CD14-positive monocyte (primary cell): Measurements from ENCODE around the gene CALML4. TPM values are rescaled to one million over a fixed set of nuclear protein-coding genes. Genes with fewer than 3 reads are reported as not detected.
A peak's percentile ranks its signal among the peaks of the same experiment; 100 is the strongest.

ENCODE experiments used
- DNase-seq, 3 donors: peaks; one replicate each; pipeline ENCODE4 v3.0.0-alpha.2; 2011 to 2022
- H2AFZ ChIP-seq: 2 replicates; pipeline ENCODE4 v1.6.0; 2012; ENCODE audit warnings: mild to moderate bottlenecking, low read depth, low read length, inconsistent platforms; ENCODE audit not compliant: insufficient read depth, poor library complexity, severe bottlenecking
- H3K27ac ChIP-seq, 2 donors: 1 replicate in 1 of 2; 2 replicates in 1 of 2; pipeline ENCODE4 v1.5.1; 2012 to 2013; ENCODE audit warnings: low read length in 2 of 2, control low read depth in 1 of 2, inconsistent platforms in 1 of 2, low read depth in 1 of 2, mild to moderate bottlenecking in 1 of 2
- H3K27me3 ChIP-seq, 2 donors: one replicate each; pipeline versions ENCODE4 v1.6.0 to v1.6.1; 2011 to 2013; ENCODE audit warnings: low read length in 2 of 2; ENCODE audit not compliant: control insufficient read depth in 2 of 2, insufficient read depth in 2 of 2
- H3K36me3 ChIP-seq, 2 donors: replicated peaks in 1 of 2; 1 replicate in 1 of 2; 2 replicates in 1 of 2; pipeline versions ENCODE4 v1.5.1 to v1.6.1; 2012 to 2013; ENCODE audit warnings: low read length in 2 of 2, control low read depth in 1 of 2, inconsistent platforms in 1 of 2, mild to moderate bottlenecking in 1 of 2; ENCODE audit not compliant: insufficient read depth in 2 of 2, control insufficient read depth in 1 of 2
- H3K4me1 ChIP-seq, 2 donors: 1 replicate in 1 of 2; 2 replicates in 1 of 2; pipeline versions ENCODE4 v1.5.1 to v1.6.1; 2012 to 2013; ENCODE audit warnings: low read length in 2 of 2, control low read depth in 1 of 2, inconsistent platforms in 1 of 2, mild to moderate bottlenecking in 1 of 2, moderate library complexity in 1 of 2; ENCODE audit not compliant: insufficient read depth in 2 of 2, control insufficient read depth in 1 of 2
- H3K4me2 ChIP-seq: replicated peaks from 2 replicates; pipeline ENCODE3; 2012; ENCODE audit warnings: low read length, moderate library complexity, mild to moderate bottlenecking; ENCODE audit not compliant: poor library complexity, severe bottlenecking; ENCODE audit errors: extremely low read depth
- H3K4me3 ChIP-seq, 3 experiments: fragments of 200-600 bp in 1 of 3; sonication (generic) in 1 of 3; replicated peaks in 1 of 3; 1 replicate in 2 of 3; 2 replicates in 1 of 3; pipeline ENCODE4 v1.5.1; 2011 to 2013; ENCODE audit warnings: low read length in 3 of 3, mild to moderate bottlenecking in 3 of 3, control low read depth in 2 of 3, low read depth in 2 of 3, inconsistent platforms in 1 of 3, moderate library complexity in 1 of 3
- H3K79me2 ChIP-seq: 2 replicates; pipeline ENCODE4 v1.6.0; 2012; ENCODE audit warnings: mild to moderate bottlenecking, control low read depth, inconsistent platforms, low read length, moderate library complexity; ENCODE audit not compliant: insufficient read depth
- H3K9ac ChIP-seq: 2 replicates; pipeline ENCODE4 v1.6.0; 2017; ENCODE audit warnings: low read length, mild to moderate bottlenecking; ENCODE audit not compliant: insufficient read depth, poor library complexity, severe bottlenecking
- H3K9me3 ChIP-seq, 2 donors: replicated peaks in 1 of 2; 1 replicate in 1 of 2; 2 replicates in 1 of 2; pipeline versions ENCODE4 v1.5.1 to v1.6.1; 2012 to 2013; ENCODE audit warnings: low read length in 2 of 2, control low read depth in 1 of 2; ENCODE audit not compliant: control insufficient read depth in 1 of 2, insufficient read depth in 1 of 2
- H4K20me1 ChIP-seq: 2 replicates; pipeline ENCODE4 v1.6.0; 2012; ENCODE audit warnings: mild to moderate bottlenecking, low read length, control low read depth, moderate library complexity; ENCODE audit not compliant: insufficient read depth
- H3K27ac Mint-ChIP-seq, 7 donors: one replicate each; pipeline ENCODE4 v1.8.0; 2020; ENCODE audit warnings: mild to moderate bottlenecking in 7 of 7, mixed read lengths in 7 of 7, moderate library complexity in 6 of 7, inconsistent platforms in 2 of 7
- H3K27me3 Mint-ChIP-seq, 3 donors: one replicate each; pipeline ENCODE4 v1.8.0; 2021 to 2022; ENCODE audit warnings: low read depth in 3 of 3, mild to moderate bottlenecking in 3 of 3, mixed read lengths in 3 of 3, moderate library complexity in 3 of 3, inconsistent platforms in 1 of 3
- H3K36me3 Mint-ChIP-seq, 2 donors: one replicate each; pipeline ENCODE4 v1.8.0; 2020; ENCODE audit warnings: mixed read lengths in 2 of 2, inconsistent platforms in 1 of 2, mild to moderate bottlenecking in 1 of 2
- H3K4me1 Mint-ChIP-seq: one replicate; pipeline ENCODE4 v1.8.0; 2020; ENCODE audit warnings: mild to moderate bottlenecking, mixed read lengths
- H3K4me3 Mint-ChIP-seq, 2 donors: one replicate each; pipeline ENCODE4 v1.8.0; 2020; ENCODE audit warnings: mild to moderate bottlenecking in 2 of 2, mixed read lengths in 2 of 2, moderate library complexity in 1 of 2
- H3K9me3 Mint-ChIP-seq, 7 donors: one replicate each; pipeline ENCODE4 v1.8.0; 2020 to 2022; ENCODE audit warnings: mixed read lengths in 7 of 7, mild to moderate bottlenecking in 6 of 7, moderate library complexity in 6 of 7, inconsistent platforms in 2 of 7
- CTCF ChIP-seq: fragments of 200-600 bp; IDR thresholded peaks from one replicate; pipeline ENCODE4 v1.8.0; 2022; ENCODE audit warnings: antibody characterized with exemption, mild to moderate bottlenecking
- WGBS: methylation state at CpG from one replicate; pipeline ENCODE4 v1.1.5; 2013; ENCODE audit warnings: missing lambda C conversion rate; ENCODE audit not compliant: insufficient coverage; 5-methylcytosine and 5-hydroxymethylcytosine counted together
- intact Hi-C, 2 donors: fragments of 100-400 bp; cut with micrococcal nuclease; formaldehyde crosslinking; loops; one replicate each; pipeline versions ENCODE4 v1.15.0 to v1.15.1; 2023
- polyA plus RNA-seq, 3 donors: library from polyadenylated mRNA; depleted of rRNA in 1 of 3; unstranded in 2 of 3; stranded (reverse) in 1 of 3; fragments of 300-500 nt in 2 of 3; fragments of >200 nt in 1 of 3; fragmentation: Illumina TruSeq in 2 of 3; gene quantifications; 1 replicate in 2 of 3; 2 replicates in 1 of 3; pipeline ENCODE4 v1.2.3, GENCODE V29; 2012 to 2021

Gene CALML4
- polyA plus RNA-seq, 3 donors = 24.3 to 44.5 (median 38.8) TPM

- no peaks in the 10 kb centered on the region for H3K27me3 ChIP-seq
- H3K79me2 ChIP-seq = peaks cover 59% of the 10 kb centered on the region
- no peak overlapping the region for H3K4me3 Mint-ChIP-seq
- peaks cover 10% of the 10 kb centered on the region for H3K4me1 Mint-ChIP-seq
- H3K36me3 Mint-ChIP-seq = peaks cover 53 to 62% of the 10 kb centered on the region in 2 donors
- no peak overlapping the region for H3K9ac ChIP-seq
- no peak overlapping the region for H3K4me2 ChIP-seq
- H4K20me1 ChIP-seq = peaks cover 98% of the 10 kb centered on the region
- intact Hi-C loops = no loop called here
- no peak for TF ChIP-seq CTCF
- no peak overlapping the region for H3K4me3 ChIP-seq
- no peak for DNase-seq
- peaks cover 0 to 1% (median 0%) of the 10 kb centered on the region in 3 donors for H3K27me3 Mint-ChIP-seq
- peaks cover 0 to 5% of the 10 kb centered on the region in 2 donors for H3K4me1 ChIP-seq
- no peak overlapping the region for H2AFZ ChIP-seq
- no CpG with 5 or more reads among the region's 1 CpG for WGBS
- no peaks in the 10 kb centered on the region for H3K9me3 Mint-ChIP-seq
- peak overlapping the region in 1 of 2 donors; percentile 40 for H3K27ac ChIP-seq
- peaks cover 69 to 88% of the 10 kb centered on the region in 2 donors for H3K36me3 ChIP-seq
- peak overlapping the region in 3 of 7 donors; percentile 1 to 30 (median 16) for H3K27ac Mint-ChIP-seq
- no peaks in the 10 kb centered on the region for H3K9me3 ChIP-seq
Observed at GRCh38 chr15:68149059-68149458, 56.1 kb downstream of the CALML4 start.

GRCh38 chr15:68148039-68148438, 57.1 kb downstream of the CALML4 start:
- Mint-ChIP-seq H3K27ac (peak overlapping the region in 3 of 7 donors; percentile 42 to 71 (median 46)), H3K4me1 (peaks cover 10% of the 10 kb centered on the region), H3K27me3 (peaks cover 0 to 1% (median 0%) of the 10 kb centered on the region in 3 donors), H3K9me3 (no peaks in the 10 kb centered on the region), H3K36me3 (peaks cover 52 to 69% of the 10 kb centered on the region in 2 donors), H3K4me3 (no peak overlapping the region)
- peak overlapping the region in 1 of 2 donors; percentile 48 for H3K27ac ChIP-seq
- DNase-seq = no peak
- H3K36me3 ChIP-seq = peaks cover 68 to 86% of the 10 kb centered on the region in 2 donors
- no peak overlapping the region for H3K9ac ChIP-seq
- TF ChIP-seq CTCF = no peak
- H4K20me1 ChIP-seq = peaks cover 98% of the 10 kb centered on the region
- no peaks in the 10 kb centered on the region for H3K27me3 ChIP-seq
- no CpG with 5 or more reads among the region's 1 CpG for WGBS
- H3K79me2 ChIP-seq = peaks cover 63% of the 10 kb centered on the region
- intact Hi-C loops = no loop called here
- no peaks in the 10 kb centered on the region for H3K9me3 ChIP-seq
- H3K4me3 ChIP-seq = no peak overlapping the region
- H3K4me2 ChIP-seq = no peak overlapping the region
- H2AFZ ChIP-seq = no peak overlapping the region
- H3K4me1 ChIP-seq = peaks cover 0 to 5% of the 10 kb centered on the region in 2 donors
